IPS-11a (cell line): ENCODE results near the gene CELSR3.

Experiments used
- H3K4me3 ChIP-seq: one replicate; pipeline ENCODE4 v1.5.1; 2013; ENCODE audit warnings: low read depth, low read length, control low read depth

Gene CELSR3

DNA sequence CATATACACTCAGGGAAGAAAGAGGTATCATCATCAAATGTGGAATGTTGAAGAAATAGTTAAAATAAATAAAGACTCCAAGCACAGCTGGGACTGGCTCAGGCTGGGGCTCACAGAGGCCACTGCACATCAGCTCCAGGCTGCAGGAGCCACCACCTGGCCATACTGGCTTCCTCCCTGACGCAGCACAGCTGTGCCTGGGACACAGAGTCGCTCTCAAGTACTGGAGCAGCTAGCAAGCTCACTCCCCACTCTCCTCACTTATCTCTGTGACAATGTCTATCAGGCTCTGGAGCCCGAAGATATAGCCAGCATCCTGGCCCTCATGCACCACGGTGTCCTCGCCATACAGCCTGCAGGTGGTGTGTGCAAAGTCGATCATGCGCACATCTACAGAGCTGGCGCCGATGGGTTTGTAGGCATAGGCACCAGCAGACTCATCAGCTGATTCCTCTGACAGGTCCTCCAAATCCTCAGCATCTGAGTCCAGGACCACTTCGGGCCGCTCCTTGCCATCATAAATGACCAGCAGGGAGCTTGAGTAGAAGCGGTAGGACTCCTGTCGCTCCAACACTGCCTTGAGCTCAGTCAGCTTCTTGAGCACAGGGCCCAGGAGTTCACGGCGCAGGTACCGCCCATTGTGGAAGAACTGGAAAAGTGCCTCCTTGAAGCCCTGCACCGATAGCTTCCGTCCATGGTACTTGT, 25.5 kb upstream of the CELSR3 start:
- H3K4me3 ChIP-seq: no peak overlapping the region

DNA sequence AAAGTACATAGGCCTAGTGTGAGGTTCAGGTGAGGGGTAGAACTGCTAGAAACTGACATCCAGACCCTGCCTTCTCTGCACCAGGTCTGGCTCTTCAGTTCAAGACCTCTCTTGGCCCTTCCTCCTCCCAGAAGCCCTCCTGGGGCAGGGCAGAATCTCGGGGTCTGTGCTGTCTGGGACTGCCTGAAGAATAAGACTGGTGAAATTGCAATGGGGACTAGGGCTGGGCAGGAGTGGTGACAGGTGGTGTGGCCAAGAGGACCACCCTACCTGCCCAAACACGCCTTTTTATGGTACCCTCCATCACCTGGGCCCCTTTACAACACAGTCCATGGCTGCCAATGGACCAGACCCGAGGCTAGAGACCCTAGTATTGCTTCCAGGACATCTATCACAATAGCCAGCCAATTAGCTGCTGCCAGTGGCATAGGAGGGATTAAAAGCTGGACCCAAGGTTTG, 24.6 kb upstream of the CELSR3 start:
- no peak overlapping the region for H3K4me3 ChIP-seq

GRCh38 chr3:48686538-48687219, 24.0 kb upstream of the CELSR3 start:
- no peak overlapping the region for H3K4me3 ChIP-seq

DNA sequence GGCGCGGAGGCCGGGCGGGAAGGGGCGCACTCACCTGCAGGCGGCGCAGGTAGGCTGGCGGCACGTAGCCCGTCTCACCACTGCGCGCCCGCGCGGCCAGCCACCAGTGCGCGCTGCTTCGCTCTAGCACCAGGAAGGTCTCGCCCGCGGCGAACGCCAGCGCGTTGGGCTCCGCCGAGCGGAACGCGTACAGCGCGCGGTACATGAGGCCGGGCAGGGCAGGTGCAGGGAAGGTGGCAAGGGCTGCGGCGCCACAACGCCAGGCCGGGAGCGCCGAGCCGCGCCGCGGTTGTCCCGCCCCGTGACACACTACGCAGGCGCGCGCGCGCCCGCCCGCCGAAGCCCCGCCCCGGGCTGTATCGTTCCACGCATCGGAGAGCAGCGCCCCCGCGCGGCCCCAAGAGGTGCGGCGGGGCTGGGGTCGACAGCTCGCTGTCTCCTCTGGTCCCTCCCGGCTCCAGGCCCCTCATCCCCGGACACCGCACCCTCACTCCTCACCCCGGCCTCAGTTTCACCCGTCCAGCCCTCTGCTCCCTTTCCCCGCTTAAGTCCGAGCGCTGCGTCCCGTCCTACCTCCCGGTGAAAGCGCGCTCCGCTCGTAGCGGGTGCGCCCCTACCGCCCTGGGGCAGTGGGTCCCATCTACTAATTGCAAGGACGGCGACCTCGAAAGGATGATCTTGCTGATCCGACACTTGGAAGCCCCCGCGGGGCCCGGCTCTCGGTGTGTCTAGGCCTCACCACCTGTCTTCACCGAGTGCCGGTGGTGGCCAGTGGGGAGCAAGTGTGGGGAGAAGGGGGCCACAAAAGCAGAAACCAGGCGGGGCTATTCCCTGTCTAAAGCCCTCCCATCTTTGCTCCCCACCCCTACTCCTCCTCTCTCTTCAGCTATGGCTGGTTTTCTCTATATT, 23.2 kb upstream of the CELSR3 start, which contains the start of gene NCKIPSD:
TSS of gene NCKIPSD (minus strand) at position 313 of the 909 bp plus-strand sequence. CDS start at position 205, 108 bp downstream.
- peak within 1 kb of the TSS; percentile 91 for H3K4me3 ChIP-seq

DNA sequence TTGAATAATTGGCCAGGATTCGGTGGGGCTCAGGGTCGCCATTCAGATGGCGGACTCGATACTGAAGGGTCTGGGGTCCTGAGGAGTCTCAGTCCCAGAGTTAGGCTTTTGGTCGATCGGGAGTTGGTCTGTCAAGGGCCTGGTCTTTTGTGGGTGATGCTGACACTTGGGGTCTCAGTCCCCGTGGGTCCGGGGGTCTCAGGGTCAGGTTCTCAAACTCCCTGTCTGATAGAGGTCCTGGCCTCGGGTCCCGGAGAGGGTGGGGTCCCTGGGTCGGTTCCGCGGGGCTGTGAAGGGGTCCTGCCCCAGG, 22.6 kb upstream of the CELSR3 start:
- peak overlapping the region; percentile 91 for H3K4me3 ChIP-seq

- H3K4me3 ChIP-seq: peak overlapping the region; percentile 10
Measured at GRCh38 chr3:48684480-48685143, 21.9 kb upstream of the CELSR3 start.

DNA sequence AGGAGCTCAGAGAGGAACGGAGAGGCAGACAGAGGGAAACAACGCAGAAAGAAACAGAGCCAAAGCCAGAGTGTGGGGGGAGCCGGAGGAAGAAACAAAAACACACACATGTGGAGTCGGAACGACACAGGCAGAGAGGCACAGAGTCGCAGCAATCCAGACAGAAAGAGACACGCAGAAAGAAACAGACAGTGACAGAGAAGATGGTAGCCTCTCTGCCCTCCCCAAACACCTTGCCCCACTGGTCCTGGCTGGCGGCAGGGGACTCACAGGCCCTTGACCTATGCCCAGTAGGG, 21.3 kb upstream of the CELSR3 start:
- H3K4me3 ChIP-seq: no peak overlapping the region

DNA sequence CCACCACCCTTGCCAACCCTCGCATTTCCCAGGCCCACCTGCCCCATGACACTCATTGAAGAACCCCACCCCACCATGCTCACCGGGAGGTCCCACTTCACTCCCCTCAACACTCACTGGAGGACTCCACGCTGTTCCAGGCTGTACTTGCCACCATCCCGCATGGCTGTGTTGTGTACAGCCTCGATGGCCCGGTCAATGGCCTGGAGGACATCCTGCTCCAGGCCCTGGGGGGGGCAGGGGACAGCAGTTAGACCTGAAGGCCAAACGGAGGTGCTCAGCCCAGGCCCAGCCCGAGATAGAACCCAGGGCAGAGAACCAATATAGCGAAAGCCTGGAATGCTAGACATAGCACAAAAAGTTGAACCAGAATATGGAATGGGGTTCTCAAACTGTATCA, 20.1 kb upstream of the CELSR3 start:
- no peak overlapping the region for H3K4me3 ChIP-seq

GRCh38 chr3:48681974-48682610, 19.4 kb upstream of the CELSR3 start:
- H3K4me3 ChIP-seq: no peak overlapping the region

DNA sequence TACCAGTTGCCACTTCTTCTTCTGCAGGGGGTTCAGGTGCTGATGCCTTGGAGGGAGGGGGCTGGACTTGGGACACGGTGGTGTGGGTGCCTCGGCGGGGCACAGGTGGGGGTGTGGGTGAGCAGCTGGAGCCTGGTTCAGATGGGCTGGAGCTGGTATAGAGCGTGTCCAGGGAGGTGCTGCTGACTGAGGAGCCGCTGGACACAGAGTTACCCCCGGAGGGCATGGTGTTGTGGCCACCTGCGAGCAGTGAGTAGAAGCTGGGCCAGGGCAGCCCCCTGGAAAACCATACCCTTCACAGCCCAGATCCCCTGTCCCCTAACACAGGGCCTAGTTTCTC, 18.8 kb upstream of the CELSR3 start:
- H3K4me3 ChIP-seq: no peak overlapping the region

DNA sequence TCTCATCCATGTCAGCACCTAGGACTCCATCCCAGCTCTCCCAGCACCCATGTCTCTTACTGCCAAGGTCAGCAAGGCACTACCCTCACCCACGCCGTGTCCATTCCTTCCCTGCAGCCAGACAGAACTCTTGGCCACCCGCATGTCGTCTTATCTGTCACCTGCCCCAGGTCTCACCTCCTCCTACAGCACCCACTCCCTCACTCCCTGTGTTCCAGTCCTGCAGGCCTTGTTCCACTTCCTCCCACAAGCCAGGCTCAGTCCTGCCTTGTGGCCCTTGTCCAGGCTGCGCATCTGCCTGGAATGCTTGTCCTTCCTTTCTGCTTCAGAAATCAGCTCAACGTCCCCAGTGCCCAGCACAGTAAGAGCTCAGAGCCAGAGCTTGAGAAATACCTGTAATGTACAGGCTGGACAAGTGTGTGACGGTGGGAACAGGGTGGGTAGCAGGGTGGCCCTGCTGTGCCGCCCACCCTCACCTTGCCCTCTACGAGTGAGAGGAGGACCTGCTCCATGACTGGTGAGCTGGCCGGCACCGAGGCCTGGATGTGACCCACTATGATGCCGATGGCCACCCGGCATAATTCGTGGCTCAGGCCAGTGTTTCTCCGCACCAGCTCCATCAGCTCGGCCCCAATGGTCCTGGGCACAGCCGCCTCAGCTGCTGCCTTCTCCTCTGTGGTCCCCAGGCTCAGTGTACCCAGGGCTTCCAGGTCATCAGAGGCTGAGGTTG, 18.3 kb upstream of the CELSR3 start:
- H3K4me3 ChIP-seq: no peak overlapping the region

- no peak overlapping the region for H3K4me3 ChIP-seq
Measured at GRCh38 chr3:48679411-48680391, 17.0 kb upstream of the CELSR3 start.

DNA sequence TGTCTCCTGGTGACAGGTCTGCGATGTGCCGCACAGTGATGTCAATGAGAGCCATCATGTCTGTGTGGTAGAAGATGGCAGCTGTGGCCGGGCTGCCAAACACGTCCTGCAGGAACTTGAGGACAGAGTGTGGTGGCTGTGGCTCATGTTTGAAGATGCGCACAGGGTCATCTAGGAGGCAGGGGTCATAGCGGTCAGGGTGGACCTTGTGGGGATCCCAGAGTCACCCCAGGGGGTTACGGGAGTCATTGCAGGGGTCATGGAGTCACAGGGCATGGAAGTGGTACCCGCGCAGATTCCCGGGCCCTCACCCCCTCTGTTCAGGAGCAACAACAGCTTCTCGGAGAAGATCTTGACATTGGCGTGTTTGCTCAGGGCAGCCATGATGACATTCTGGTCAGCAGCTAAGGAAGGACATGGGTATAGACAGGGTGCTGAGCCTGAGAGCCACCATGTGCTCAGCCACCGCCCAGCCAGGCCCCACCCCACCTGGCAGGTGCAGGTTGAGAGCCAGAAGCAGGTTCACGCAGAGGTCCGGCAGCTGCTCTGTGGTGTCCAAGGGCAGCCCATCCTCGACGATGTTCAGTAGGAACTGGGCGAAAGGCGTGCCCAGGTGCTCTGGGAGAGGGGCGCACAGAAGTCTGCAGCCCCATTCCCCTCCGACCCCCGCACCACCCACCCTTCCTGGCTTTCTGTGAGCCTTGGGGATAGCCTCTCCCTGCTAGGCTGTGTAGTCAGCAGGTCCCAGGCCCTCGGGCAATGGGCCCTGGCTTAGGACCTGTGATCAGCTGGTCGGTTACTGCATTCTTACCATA, 16.1 kb upstream of the CELSR3 start:
- no peak overlapping the region for H3K4me3 ChIP-seq

DNA sequence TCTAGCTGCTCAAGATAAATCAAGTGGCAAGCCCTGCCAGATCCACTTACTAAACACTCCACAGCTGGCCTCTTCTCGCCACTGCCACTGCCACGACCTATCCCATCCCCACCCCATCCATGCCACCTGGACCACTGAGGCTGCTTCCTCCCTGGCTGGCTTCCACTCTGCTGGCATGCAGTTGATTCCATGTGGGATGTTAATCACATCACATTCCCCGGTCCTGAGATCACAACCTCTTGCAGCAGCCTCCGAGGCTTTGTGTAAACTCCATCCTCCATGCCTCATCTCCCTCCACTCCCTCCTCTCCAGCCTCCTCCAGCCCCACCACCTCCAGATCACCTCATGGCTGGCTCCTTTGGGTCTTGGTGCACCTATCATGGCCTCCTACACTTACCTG, 15.4 kb upstream of the CELSR3 start:
- H3K4me3 ChIP-seq: no peak overlapping the region

DNA sequence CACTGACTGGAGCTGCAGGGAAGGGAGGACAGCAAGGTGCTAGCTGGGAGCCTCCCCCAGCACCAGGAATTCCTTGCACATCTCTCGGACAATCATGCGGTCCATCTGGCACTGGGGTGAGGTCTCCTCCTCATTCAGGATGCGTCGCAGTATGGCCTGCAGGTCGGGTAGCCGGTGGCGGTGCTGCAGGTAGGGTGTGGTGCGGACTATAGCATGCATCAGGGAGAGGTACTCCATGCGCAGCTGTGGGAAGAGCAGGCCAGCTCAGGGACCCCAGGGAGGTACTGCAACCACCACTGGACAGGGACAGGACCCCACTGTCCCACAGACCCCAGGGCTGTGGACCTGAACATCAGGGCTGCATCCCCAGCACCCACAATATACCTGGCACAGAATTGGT, 11.8 kb upstream of the CELSR3 start:
- no peak overlapping the region for H3K4me3 ChIP-seq

GRCh38 chr3:48672522-48672921, 9.8 kb upstream of the CELSR3 start:
- no peak overlapping the region for H3K4me3 ChIP-seq

- no peak overlapping the region for H3K4me3 ChIP-seq
Measured at GRCh38 chr3:48664929-48665328, 2.2 kb upstream of the CELSR3 start.

DNA sequence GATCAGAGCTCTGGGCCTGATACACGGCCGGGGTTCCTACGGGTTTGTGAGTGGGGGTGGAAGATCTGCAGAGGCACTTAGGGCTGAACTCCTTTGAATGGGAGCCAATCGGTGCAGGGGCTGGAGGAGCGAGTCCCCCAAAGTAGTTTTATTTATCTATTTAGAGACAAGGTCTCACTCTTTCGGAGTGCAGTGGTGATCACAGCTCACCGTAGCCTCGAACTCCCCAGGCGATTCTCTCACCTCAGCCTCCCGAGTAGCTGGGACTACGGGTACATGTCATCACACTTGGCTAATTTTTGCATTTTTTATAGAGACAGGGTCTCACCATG, 1.6 kb upstream of the CELSR3 start:
- H3K4me3 ChIP-seq: no peak overlapping the region
